Adipocyte (in vitro differentiated cells): Measurements from ENCODE around the gene TMEM92.
"Not testable (repeated sequence)": the region's sequence is repeated elsewhere in the genome, so short reads cannot be mapped to it uniquely, and the experiment has no call there.

ENCODE experiments used
- DNase-seq: peaks from one replicate; pipeline ENCODE4 v3.0.0-alpha.2; 2015; ENCODE audit warnings: low read depth
- H3K27me3 ChIP-seq: replicated peaks from 2 replicates; pipeline ENCODE4 v1.7.0; 2013; ENCODE audit warnings: mild to moderate bottlenecking, low read length, moderate library complexity; ENCODE audit not compliant: control insufficient read depth, insufficient read depth
- H3K36me3 ChIP-seq: 2 replicates; pipeline ENCODE4 v1.7.0; 2013; ENCODE audit warnings: low read length, mild to moderate bottlenecking, moderate library complexity; ENCODE audit not compliant: control insufficient read depth, insufficient read depth, severe bottlenecking
- H3K4me1 ChIP-seq: 2 replicates; pipeline ENCODE4 v1.7.0; 2013; ENCODE audit warnings: mild to moderate bottlenecking, low read length, moderate library complexity; ENCODE audit not compliant: control insufficient read depth, insufficient read depth
- H3K4me3 ChIP-seq: 2 replicates; pipeline ENCODE4 v1.7.0; 2013; ENCODE audit warnings: mild to moderate bottlenecking, low read length, moderate library complexity
- H3K9ac ChIP-seq: 2 replicates; pipeline ENCODE4 v1.7.0; 2013; ENCODE audit warnings: mild to moderate bottlenecking, low read length, moderate library complexity
- H3K9me3 ChIP-seq: 2 replicates; pipeline ENCODE4 v1.7.0; 2013; ENCODE audit warnings: mild to moderate bottlenecking, low read length, moderate library complexity; ENCODE audit not compliant: control insufficient read depth

TMEM92 gene

GRCh38 chr17:50279181-50279526 is 4.9 kb downstream of the TMEM92 start:
- H3K4me1 ChIP-seq = peaks cover 15% of the 10 kb centered on the region
- H3K9ac ChIP-seq = no peak overlapping the region
- H3K4me3 ChIP-seq = no peak overlapping the region
- H3K27me3 ChIP-seq = no peaks in the 10 kb centered on the region
- peak; percentile 34 for DNase-seq
- peaks cover 25% of the 10 kb centered on the region for H3K36me3 ChIP-seq
- no peaks in the 10 kb centered on the region for H3K9me3 ChIP-seq

DNA sequence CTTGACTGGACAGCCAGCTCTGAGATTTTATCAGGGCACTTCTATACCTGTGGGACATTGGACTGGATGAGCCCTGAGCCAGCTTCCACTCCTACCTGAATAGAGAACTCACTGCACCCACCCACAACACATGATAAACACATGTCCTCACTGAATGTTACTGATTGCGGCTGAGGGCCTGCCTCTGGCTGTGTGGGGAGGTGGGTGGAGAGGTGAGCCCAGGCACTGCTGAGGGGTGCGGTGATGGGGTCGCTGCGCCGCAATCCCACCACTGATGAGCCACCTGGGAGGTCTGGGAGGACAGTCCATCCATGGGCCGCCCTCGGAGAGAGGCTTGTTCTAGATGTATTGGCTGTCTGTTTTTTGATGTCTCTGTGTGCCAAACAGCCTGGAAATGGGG is 5.4 kb downstream of the TMEM92 start:
- DNase-seq = no peak
- H3K9me3 ChIP-seq = no peaks in the 10 kb centered on the region
- H3K4me3 ChIP-seq = no peak overlapping the region
- no peak overlapping the region for H3K9ac ChIP-seq
- H3K4me1 ChIP-seq = peaks cover 15% of the 10 kb centered on the region
- H3K27me3 ChIP-seq = no peaks in the 10 kb centered on the region
- peaks cover 25% of the 10 kb centered on the region for H3K36me3 ChIP-seq

DNA sequence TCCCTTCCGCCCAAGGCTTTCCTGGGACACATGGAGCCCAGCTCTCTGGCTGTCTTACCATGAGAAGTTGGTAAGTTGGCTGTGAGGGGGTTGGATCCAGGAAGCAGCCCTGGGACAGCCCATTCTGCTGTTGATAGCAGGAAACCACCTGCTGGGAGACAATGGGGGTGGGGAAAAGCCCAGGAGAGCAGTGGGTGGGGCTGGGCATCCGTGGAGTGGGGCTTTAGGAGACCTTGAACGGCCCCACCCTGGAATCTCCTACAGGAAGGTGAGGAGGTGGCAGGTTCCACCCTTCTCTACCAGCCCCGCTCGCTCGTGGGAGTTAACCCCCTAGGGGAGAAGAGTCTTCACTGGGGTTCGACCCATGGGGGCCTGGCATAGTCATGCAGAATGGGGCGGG is 5.8 kb downstream of the TMEM92 start:
- H3K4me1 ChIP-seq = peaks cover 15% of the 10 kb centered on the region

GRCh38 chr17:50280801-50281441 is 6.7 kb downstream of the TMEM92 start:
- Histone ChIP-seq H3K27me3 (no peaks in the 10 kb centered on the region), H3K4me3 (no peak overlapping the region), H3K9me3 (no peaks in the 10 kb centered on the region), H3K36me3 (peaks cover 25% of the 10 kb centered on the region), H3K4me1 (peaks cover 15% of the 10 kb centered on the region), H3K9ac (no peak overlapping the region)
- DNase-seq = no peak

More for the DNA sequence above, 5.8 kb downstream of the TMEM92 start:
- H3K9me3 ChIP-seq = no peaks in the 10 kb centered on the region
- no peaks in the 10 kb centered on the region for H3K27me3 ChIP-seq
- H3K36me3 ChIP-seq = peaks cover 25% of the 10 kb centered on the region
- DNase-seq = no peak
- H3K9ac ChIP-seq = no peak overlapping the region
- no peak overlapping the region for H3K4me3 ChIP-seq

DNA sequence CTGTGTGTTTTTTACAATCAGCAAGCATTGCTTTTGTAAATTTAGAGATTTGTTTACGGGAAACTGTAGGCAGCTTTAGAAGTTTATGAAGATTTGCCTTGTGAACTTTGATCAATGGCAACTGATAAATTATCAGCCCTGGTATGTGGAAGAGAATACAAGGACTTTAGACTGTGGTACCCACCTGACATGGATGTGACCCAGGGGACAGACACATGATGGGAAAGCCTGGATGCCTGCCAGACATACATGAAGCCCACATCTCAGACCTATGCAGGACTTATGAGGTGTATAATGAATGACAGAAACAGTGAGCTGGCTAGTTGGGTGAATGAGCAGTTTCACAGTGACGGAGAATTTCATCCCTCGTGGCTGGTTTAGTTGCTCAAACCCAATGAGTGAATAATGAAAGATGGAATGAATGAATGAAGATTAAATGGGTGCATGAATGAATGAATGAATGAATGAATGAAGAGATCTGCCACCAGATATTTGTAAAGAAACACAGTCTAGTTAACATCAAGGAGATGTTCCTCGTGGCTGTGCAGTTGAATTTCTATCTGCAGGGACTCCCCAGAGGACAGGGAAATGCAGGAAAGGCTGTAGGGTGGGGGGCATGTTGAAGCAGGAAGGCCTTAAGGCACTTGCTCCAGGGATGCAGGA is 7.6 kb downstream of the TMEM92 start:
- H3K27me3 ChIP-seq = no peaks in the 10 kb centered on the region
- peaks cover 20% of the 10 kb centered on the region for H3K4me1 ChIP-seq
- no peak overlapping the region for H3K9ac ChIP-seq
- H3K36me3 ChIP-seq = peaks cover 28% of the 10 kb centered on the region
- DNase-seq = no peak
- no peak overlapping the region for H3K4me3 ChIP-seq
- H3K9me3 ChIP-seq = no peaks in the 10 kb centered on the region

GRCh38 chr17:50283246-50283645 is 9.0 kb downstream of the TMEM92 start:
- Histone ChIP-seq H3K9me3 (no peaks in the 10 kb centered on the region), H3K4me3 (no peak overlapping the region), H3K27me3 (no peaks in the 10 kb centered on the region), H3K9ac (no peak overlapping the region), H3K4me1 (peaks cover 32% of the 10 kb centered on the region), H3K36me3 (peaks cover 30% of the 10 kb centered on the region)
- no peak for DNase-seq

DNA sequence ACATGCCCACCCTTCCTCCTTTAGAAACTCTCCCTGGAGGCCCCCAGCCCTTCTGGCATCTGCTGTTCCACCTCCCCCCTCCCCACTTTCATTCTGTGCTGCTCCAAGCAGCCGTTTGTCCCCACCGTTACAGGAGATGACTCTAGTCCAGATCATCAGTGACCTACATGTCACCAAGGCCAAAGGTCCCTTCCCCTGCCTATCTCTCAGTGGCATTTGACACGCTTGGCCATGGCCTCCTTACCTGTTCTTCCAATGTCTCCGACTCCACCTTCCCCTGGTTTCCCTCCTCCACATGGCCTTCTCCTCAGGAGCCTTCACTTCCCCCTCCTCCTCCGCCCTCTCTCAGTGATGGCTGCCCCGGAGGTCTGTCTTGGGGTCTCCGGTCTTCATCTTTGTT is 9.4 kb downstream of the TMEM92 start:
- H3K27me3 ChIP-seq = no peaks in the 10 kb centered on the region
- H3K4me1 ChIP-seq = peaks cover 36% of the 10 kb centered on the region
- DNase-seq = no peak
- no peak overlapping the region for H3K4me3 ChIP-seq
- no peak overlapping the region for H3K9ac ChIP-seq
- H3K9me3 ChIP-seq = no peaks in the 10 kb centered on the region
- peaks cover 30% of the 10 kb centered on the region for H3K36me3 ChIP-seq

DNA sequence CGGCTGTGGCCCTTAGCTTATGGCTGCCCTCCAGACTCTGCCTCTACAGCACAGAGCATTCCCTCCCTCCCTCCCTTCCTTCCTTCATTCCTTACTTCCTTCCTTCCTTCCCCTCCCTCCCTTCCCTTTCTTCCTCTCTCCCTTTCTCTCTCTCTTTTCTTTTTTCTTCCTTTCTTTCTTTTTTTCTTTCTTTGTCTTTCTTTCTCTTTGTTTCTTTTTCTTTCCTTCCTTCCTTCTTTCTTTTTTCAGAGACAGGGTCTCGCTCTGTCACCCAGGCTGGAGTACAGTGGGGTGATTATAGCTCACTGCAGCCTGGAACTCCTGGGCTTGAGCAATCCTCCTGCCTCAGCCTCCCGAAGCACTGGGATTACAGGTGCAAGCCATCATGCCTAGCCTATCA is 11.7 kb downstream of the TMEM92 start:
- Histone ChIP-seq H3K9ac (no peak overlapping the region), H3K9me3 (no peaks in the 10 kb centered on the region), H3K4me3 (no peak overlapping the region), H3K4me1 (peaks cover 45% of the 10 kb centered on the region), H3K36me3 (peaks cover 19% of the 10 kb centered on the region), H3K27me3 (no peaks in the 10 kb centered on the region)
- DNase-seq = no peak

GRCh38 chr17:50287302-50287701 is 13.0 kb downstream of the TMEM92 start:
- H3K36me3 ChIP-seq, H3K27me3 ChIP-seq, H3K9me3 ChIP-seq, H3K4me3 ChIP-seq, DNase-seq: not testable (repeated sequence)
- Histone ChIP-seq H3K4me1 (peaks cover 52% of the 10 kb centered on the region), H3K9ac (peak overlapping the region; percentile 86)

DNA sequence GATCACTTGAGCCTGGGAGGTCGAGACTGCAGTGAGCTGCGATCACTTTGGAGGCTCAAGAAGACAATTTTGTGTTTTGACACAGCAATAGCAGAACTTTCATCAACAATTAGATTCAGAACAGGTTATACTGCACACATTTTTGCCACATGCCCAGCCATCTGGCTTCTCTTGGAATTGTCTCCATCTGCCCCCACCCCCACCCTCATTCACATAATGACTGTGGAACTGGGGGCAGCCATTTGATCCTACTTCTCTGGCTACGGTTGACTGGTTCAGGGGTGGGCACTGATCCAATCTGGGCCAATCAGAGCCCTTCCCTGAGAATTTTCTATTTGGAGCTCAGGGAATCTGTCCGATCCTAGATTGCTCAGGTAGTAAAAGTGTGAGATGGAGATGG is 14.0 kb downstream of the TMEM92 start:
- no peak for DNase-seq
- peak overlapping the region; percentile 80 for H3K4me3 ChIP-seq
- no peaks in the 10 kb centered on the region for H3K27me3 ChIP-seq
- peaks cover 52% of the 10 kb centered on the region for H3K4me1 ChIP-seq
- H3K36me3 ChIP-seq = peaks cover 5% of the 10 kb centered on the region
- no peaks in the 10 kb centered on the region for H3K9me3 ChIP-seq
- H3K9ac ChIP-seq = peak overlapping the region; percentile 86

DNA sequence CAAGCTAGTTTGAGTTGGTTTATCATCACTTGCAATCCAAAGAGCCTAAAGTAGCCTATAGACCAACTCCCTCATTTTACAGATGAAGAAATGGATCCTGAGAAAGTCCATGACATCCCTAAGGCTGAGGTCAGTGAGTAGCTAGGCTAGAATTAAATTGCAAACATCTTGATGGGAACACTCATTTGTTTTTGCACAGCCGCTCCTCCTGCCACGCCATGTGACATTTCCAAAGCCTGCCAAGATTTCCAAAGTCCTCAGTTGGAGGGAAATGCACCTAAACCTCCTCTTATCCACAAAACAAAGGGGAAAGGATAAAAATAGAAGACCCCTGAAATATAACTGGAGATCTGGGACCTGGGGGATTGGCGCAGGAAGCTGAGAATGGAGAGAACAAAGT is 15.0 kb downstream of the TMEM92 start:
- Histone ChIP-seq H3K9ac (peak overlapping the region; percentile 86), H3K36me3 (peaks cover 5% of the 10 kb centered on the region), H3K4me3 (peak overlapping the region; percentile 80), H3K9me3 (no peaks in the 10 kb centered on the region), H3K27me3 (no peaks in the 10 kb centered on the region), H3K4me1 (peaks cover 52% of the 10 kb centered on the region)
- peak; percentile 62 for DNase-seq
